GM12892 (cell line): Measurements from ENCODE around the gene HPCAL1.
A peak's percentile ranks its signal among the peaks of the same experiment; 100 is the strongest.

Experiments used
- POLR2A ChIP-seq: IDR thresholded peaks from 2 replicates; pipeline ENCODE4 v1.6.1; 2011; ENCODE audit warnings: low read depth, low read length, control low read depth
- POLR2AphosphoS5 ChIP-seq: IDR thresholded peaks from 2 replicates; pipeline ENCODE4 v1.6.1; 2011; ENCODE audit warnings: low read depth, low read length, control low read depth

DNA sequence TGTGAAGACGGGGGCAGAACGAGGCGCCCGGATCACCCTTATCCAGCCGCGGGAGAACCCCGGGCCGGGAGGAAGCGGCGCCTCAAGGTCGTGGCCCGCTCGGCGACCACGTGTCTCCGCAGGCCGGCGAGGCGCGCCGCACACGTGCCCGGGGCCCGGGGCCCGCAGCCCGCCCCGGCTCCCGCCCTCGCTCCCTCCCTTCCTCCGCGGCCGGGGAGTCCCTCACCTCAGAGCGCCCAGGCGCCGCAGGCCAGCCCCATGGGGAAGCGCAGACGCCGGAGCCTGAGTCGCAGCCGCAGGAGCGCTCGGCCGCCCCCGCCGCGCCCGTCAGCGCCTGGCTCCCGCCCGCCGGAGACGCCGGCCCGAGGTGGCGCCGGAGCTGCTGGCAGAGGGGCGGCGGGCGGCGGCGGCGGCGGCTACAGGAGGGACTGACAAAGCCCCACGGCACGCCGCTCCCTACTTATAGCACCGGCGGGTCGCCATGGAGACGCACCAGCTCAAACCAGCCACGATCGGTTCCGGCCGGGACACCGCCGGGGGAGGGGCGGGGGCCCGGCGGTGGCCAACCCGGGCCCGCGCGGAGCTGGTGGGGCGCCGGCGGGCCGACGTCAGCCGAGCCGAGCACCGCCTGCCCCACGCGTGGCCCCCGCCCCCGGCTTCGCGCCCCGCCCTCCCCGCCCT, 145.3 kb downstream of the HPCAL1 start, which contains the start of gene ODC1:
- TF ChIP-seq POLR2AphosphoS5, result peak; percentile 46; the same call in 1 of the 2 replicates
- TF ChIP-seq POLR2A, result peak; percentile 88
